Measurements from ENCODE around the gene SH3BP5. TPM values are rescaled to one million over a fixed set of nuclear protein-coding genes. Genes with fewer than 3 reads are reported as not detected.

SH3BP5 gene
- total RNA-seq, 1 experiment from 2014 or later, result 13.9 TPM

DNA sequence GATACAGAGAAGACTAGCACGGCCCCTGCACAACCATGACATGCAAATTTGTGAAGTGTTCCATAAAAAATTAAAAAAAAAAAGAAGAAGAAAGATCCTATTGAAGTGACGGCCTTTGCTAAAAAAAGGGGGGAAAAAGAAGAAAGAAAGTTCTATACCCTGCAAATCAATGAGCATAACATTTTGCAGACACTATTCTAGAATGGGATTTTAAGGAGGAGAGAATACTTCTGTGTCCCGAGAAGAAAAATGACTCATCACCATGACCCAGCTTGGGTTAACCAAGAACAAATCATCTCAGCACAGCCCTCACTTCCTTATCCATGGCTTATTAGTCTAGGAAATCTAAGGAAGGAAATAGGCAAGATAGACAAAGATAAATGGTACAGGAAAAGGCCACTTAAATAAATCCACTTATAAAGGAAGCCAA is 7.4 kb upstream of the SH3BP5 start:
- H3K79me2 ChIP-seq (ENCODE audit: insufficient read depth, low read length), result no peaks in the 10 kb centered on the region
- ChIA-PET RAD21 (ENCODE audit: low non-redundant PET in 1 of 2, low total read pairs in 2 of 2, uncharacterized antibody in 2 of 2, unreplicated experiment in 2 of 2) (no interaction called here), CTCF (no interaction called here), POLR2A (no interaction called here)
- no peaks in the 10 kb centered on the region for H4K20me1 ChIP-seq (ENCODE audit: insufficient read depth)
- H3K27ac ChIP-seq (ENCODE audit: low read depth, low read length), result no peak overlapping the region
- no peaks in the 10 kb centered on the region for H3K36me3 ChIP-seq (ENCODE audit: control insufficient read depth in 1 of 2, insufficient read depth in 2 of 2, low read length in 2 of 2)
- H3K4me2 ChIP-seq (ENCODE audit: low read length), result peak overlapping the region; percentile 34; the same call in 1 of the 2 replicates
- TF ChIP-seq SRF (IDR thresholded peaks at IDR 0.05; ENCODE audit: low read depth) (no peak), JUND (IDR thresholded peaks at IDR 0.05) (peak; percentile 46; the same call in 1 of the 2 replicates), FOSL1 (IDR thresholded peaks at IDR 0.05; ENCODE audit: low read depth) (peak; percentile 54), TCF7L2 (IDR thresholded peaks at IDR 0.05; ENCODE audit: borderline replicate concordance, extremely low read depth, insufficient read depth, insufficient read length) (no peak)
- TF ChIP-seq, protein P1, sequence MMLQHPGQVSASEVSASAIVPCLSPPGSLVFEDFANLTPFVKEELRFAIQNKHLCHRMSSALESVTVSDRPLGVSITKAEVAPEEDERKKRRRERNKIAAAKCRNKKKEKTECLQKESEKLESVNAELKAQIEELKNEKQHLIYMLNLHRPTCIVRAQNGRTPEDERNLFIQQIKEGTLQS (IDR thresholded peaks at IDR 0.05), result no peak
- ATAC-seq (no peak), DNase-seq (ENCODE audit: low read depth, low spot score) (no peak)
- H3K9me2 ChIP-seq (ENCODE audit: insufficient read depth), result no peaks in the 10 kb centered on the region
- no peaks in the 10 kb centered on the region for H3K9me3 ChIP-seq (ENCODE audit: control insufficient read depth in 1 of 2, insufficient read depth in 1 of 2, low read depth in 1 of 2, low read length in 2 of 2)
- intact Hi-C loops (cut with micrococcal nuclease), result no loop called here
- no peak overlapping the region for H3K9ac ChIP-seq (ENCODE audit: low read length)
- H3K4me1 ChIP-seq (ENCODE audit: control insufficient read depth in 1 of 2, insufficient read depth in 2 of 2, low read length in 2 of 2), result peaks cover 3 to 11% of the 10 kb centered on the region in 2 experiments; a peak in 2 of 4 replicates
- no peaks in the 10 kb centered on the region for H3K27me3 ChIP-seq (ENCODE audit: insufficient read depth, low read length)
- peak overlapping the region; percentile 98 for H2AFZ ChIP-seq (ENCODE audit: low read depth, low read length, poor library complexity, severe bottlenecking)
- H3K4me3 ChIP-seq (replicated peaks in 1 of 2; ENCODE audit: low read depth in 1 of 2, low read length in 2 of 2), result no peak overlapping the region
- no TSS peak for BruUV-seq (replicated peaks)

DNA sequence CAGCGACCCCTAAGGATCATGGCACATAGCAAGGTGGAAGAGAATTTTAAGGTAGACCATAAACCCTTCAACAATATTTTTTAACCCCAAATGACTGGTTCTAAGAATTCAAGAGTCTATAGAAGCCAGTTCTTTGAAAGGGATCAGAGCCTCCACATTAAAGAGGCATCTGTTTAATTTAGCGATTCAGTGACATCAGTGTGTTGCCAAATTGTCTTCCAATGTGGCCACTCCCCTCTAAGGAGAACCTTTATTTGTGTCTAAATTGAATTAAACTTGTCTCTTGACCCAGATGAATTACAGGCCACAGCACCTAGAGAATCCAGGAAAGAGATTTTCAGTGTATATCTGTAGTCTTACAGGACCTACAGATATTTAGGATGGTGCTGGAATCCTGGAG is 6.6 kb upstream of the SH3BP5 start:
- DNase-seq (ENCODE audit: low read depth, low spot score) (no peak), ATAC-seq (no peak)
- Histone ChIP-seq H3K9me3 (ENCODE audit: control insufficient read depth in 1 of 2, insufficient read depth in 1 of 2, low read depth in 1 of 2, low read length in 2 of 2) (no peaks in the 10 kb centered on the region), H3K4me2 (ENCODE audit: low read length) (no peak overlapping the region), H3K4me1 (ENCODE audit: control insufficient read depth in 1 of 2, insufficient read depth in 2 of 2, low read length in 2 of 2) (peaks cover 3 to 15% of the 10 kb centered on the region in 2 experiments; a peak in 2 of 4 replicates), H3K27ac (ENCODE audit: low read depth, low read length) (no peak overlapping the region), H4K20me1 (ENCODE audit: insufficient read depth) (no peaks in the 10 kb centered on the region), H3K4me3 (replicated peaks in 1 of 2; ENCODE audit: low read depth in 1 of 2, low read length in 2 of 2) (no peak overlapping the region), H3K9me2 (ENCODE audit: insufficient read depth) (no peaks in the 10 kb centered on the region), H2AFZ (ENCODE audit: low read depth, low read length, poor library complexity, severe bottlenecking) (no peak overlapping the region), H3K36me3 (ENCODE audit: control insufficient read depth in 1 of 2, insufficient read depth in 2 of 2, low read length in 2 of 2) (no peaks in the 10 kb centered on the region), H3K79me2 (ENCODE audit: insufficient read depth, low read length) (no peaks in the 10 kb centered on the region), H3K27me3 (ENCODE audit: insufficient read depth, low read length) (no peaks in the 10 kb centered on the region), H3K9ac (ENCODE audit: low read length) (no peak overlapping the region)
- intact Hi-C loops (cut with micrococcal nuclease), result no loop called here
- CTCF ChIA-PET, result no interaction called here
- RAD21 ChIA-PET (ENCODE audit: low non-redundant PET in 1 of 2, low total read pairs in 2 of 2, uncharacterized antibody in 2 of 2, unreplicated experiment in 2 of 2), result no interaction called here
- TF ChIP-seq RAD21 (IDR thresholded peaks at IDR 0.05; ENCODE audit: low read depth), result no peak
- POLR2A ChIA-PET, result no interaction called here
- no TSS peak for BruUV-seq (replicated peaks)
